ENCODE data around the gene ETFDH.
"Not testable (repeated sequence)": the region's sequence is repeated elsewhere in the genome, so short reads cannot be mapped to it uniquely, and the experiment has no call there.

ETFDH gene

GRCh38 chr4:158678767-158679166, 6.7 kb downstream of the ETFDH start:
- H3K4me3 ChIP-seq (ENCODE audit: low read depth, low read length) = no peak overlapping the region
- no peak for DNase-seq (ENCODE audit: low read depth)
- TF ChIP-seq CTCF (IDR thresholded peaks at IDR 0.05; ENCODE audit: control insufficient read depth, extremely low read depth, insufficient read depth) = no peak

- TF ChIP-seq CTCF (IDR thresholded peaks at IDR 0.05; ENCODE audit: control insufficient read depth, extremely low read depth, insufficient read depth) = no peak
- H3K4me3 ChIP-seq (ENCODE audit: low read depth, low read length) = no peak overlapping the region
- DNase-seq (ENCODE audit: low read depth) = peak; percentile 62
Observed at GRCh38 chr4:158681629-158682028, 9.5 kb downstream of the ETFDH start.

- no peak for TF ChIP-seq CTCF (IDR thresholded peaks at IDR 0.05; ENCODE audit: control insufficient read depth, extremely low read depth, insufficient read depth)
- no peak for DNase-seq (ENCODE audit: low read depth)
- H3K4me3 ChIP-seq (ENCODE audit: low read depth, low read length) = no peak overlapping the region
Observed at GRCh38 chr4:158682066-158682465, 10.0 kb downstream of the ETFDH start.

- no peak for TF ChIP-seq CTCF (IDR thresholded peaks at IDR 0.05; ENCODE audit: control insufficient read depth, extremely low read depth, insufficient read depth)
- no peak for DNase-seq (ENCODE audit: low read depth)
- no peak overlapping the region for H3K4me3 ChIP-seq (ENCODE audit: low read depth, low read length)
Observed at GRCh38 chr4:158688813-158689212, 16.7 kb downstream of the ETFDH start.

GRCh38 chr4:158704274-158704673, 32.2 kb downstream of the ETFDH start:
- TF ChIP-seq CTCF (IDR thresholded peaks at IDR 0.05; ENCODE audit: control insufficient read depth, extremely low read depth, insufficient read depth) = no peak
- no peak for DNase-seq (ENCODE audit: low read depth)
- no peak overlapping the region for H3K4me3 ChIP-seq (ENCODE audit: low read depth, low read length)

GRCh38 chr4:158710814-158711213, 38.7 kb downstream of the ETFDH start:
- TF ChIP-seq CTCF (IDR thresholded peaks at IDR 0.05; ENCODE audit: control insufficient read depth, extremely low read depth, insufficient read depth) = peak; percentile 56
- no peak overlapping the region for H3K4me3 ChIP-seq (ENCODE audit: low read depth, low read length)
- DNase-seq (ENCODE audit: low read depth) = no peak

GRCh38 chr4:158712622-158713021, 40.5 kb downstream of the ETFDH start:
- not testable (repeated sequence) for DNase-seq (ENCODE audit: low read depth); H3K4me3 ChIP-seq (ENCODE audit: low read depth, low read length)
